GM18505 (cell line): ENCODE data around the gene CHMP1A.

Source experiments
- ATAC-seq: cut with Tn5 transposase; IDR thresholded peaks from one replicate; pipeline ENCODE4 v1.9.1; 2021; ENCODE audit not compliant: unreplicated experiment
- POLR2A ChIP-seq: IDR thresholded peaks from 4 replicates; pipeline ENCODE4 v1.6.1; 2011; ENCODE audit warnings: borderline replicate concordance; ENCODE audit not compliant: insufficient read depth, insufficient read length; ENCODE audit errors: extremely low read depth

CHMP1A gene

DNA sequence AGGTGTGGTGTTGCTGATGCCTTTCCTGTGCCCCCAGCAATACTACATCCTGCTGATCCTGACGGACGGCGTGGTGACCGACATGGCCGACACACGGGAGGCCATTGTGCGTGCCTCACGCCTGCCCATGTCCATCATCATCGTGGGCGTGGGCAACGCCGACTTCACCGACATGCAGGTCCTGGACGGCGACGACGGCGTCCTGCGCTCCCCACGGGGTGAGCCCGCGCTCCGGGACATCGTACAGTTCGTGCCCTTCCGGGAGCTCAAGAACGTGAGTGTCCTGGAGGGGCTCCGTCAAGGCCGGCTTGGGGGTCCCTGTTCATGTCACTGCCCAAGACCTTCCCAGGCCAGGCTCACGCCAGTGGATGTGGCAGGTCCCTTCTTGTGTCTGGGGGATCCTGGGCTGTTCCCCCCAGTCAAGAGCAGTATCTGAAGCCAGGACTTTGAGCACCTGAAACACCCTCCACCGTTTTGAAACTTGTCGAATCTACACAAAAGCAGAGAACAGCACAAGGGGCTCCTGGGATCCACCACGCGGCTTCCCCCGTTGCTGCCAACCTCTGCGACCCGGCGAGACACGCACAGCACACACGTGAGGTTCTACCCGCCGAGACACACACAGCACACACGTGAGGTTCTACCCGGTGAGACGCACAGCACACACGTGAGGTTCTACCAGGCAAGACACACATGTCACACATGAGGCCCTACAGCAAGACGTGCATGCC lies 62.0 kb downstream of the CHMP1A start:
- ATAC-seq = no peak
- TF ChIP-seq POLR2A = no peak
